ENCODE results near the gene GKN2. TPM values are rescaled to one million over a fixed set of nuclear protein-coding genes. Genes with fewer than 3 reads are reported as not detected.

The GKN2 gene
- total and polyA plus RNA-seq, 2 of the 13 experiments (the other 11 are each of a cell fraction or from before 2014, with no cell fraction given) = not detected

DNA sequence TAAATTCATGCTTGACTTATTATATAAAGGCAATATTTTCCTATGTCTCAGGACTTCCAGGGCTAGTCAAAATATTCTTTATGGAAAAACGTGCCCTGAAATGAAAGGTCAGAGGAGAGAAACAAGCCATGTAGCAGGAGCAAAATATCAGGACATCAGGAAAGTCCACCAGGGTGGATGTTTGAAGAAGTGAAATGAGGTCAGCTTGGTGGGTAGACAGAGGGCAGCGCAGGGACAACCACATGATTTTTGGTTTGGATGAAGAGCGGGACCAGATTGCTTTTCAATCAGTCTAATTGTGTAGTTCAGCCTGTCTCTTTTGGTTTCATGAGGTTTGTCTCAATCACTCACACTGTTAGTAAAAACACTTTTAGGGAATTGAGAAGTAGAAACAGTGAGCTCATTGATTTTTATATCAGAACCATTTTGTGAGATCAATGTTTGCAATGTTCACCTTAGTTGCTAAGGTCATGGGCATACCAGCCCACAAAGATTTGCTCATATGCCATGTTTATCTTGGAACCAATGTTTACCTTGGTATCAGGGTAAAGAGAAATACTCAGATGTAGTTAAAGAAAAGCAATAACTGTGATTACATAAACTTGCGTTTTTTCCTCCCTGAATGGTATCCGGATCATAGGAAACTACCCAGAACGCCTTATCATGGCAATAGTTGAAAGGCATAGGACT is 32.1 kb downstream of the GKN2 start:
- H3K4me1 ChIP-seq (ENCODE audit: insufficient read depth, low read length) = peaks cover 9% of the 10 kb centered on the region; the same call in 1 of the 2 replicates
- BruUV-seq (replicated peaks) = no TSS peak
- H3K27me3 ChIP-seq (ENCODE audit: control insufficient read depth in 1 of 2, insufficient read depth in 2 of 2, low read length in 2 of 2) = peaks cover 2 to 13% of the 10 kb centered on the region in 2 experiments; a peak in 2 of 5 replicates
- no peak overlapping the region for H3K4me2 ChIP-seq (ENCODE audit: low read depth, low read length)
- DNase-seq (ENCODE audit: low spot score) (peak; percentile 31), FAIRE-seq (no peak), ATAC-seq (no peak)
- WGBS (ENCODE audit: low lambda C conversion rate) = 25% methylated on average over 6 of the region's 6 CpGs
- H3K36me3 ChIP-seq (replicated peaks in 1 of 2; ENCODE audit: control insufficient read depth in 1 of 2, insufficient read depth in 2 of 2, low read length in 2 of 2) = no peaks in the 10 kb centered on the region
- H4K20me1 ChIP-seq (ENCODE audit: insufficient read depth, low read length) = no peaks in the 10 kb centered on the region
- ChIA-PET POLR2A (no interaction called here), CTCF (ENCODE audit: low intra/inter-chr PET ratio, low total read pairs) (no interaction called here)
- in situ Hi-C loops (cut with HindIII; ENCODE audit: extremely low pct_ligation_motif_present, low pct_unique_long_range_greater_than_20kb) = loop anchor here (5.0 to 10.0 kb wide), 2 partner anchors 213 to 456 kb away; partner anchors contain the start of genes APLF and FBXO48
- H3K9me3 ChIP-seq (ENCODE audit: low read length) = no peaks in the 10 kb centered on the region
- H3K9ac ChIP-seq (ENCODE audit: insufficient read depth, low read depth, low read length) = no peak overlapping the region
- H3K27ac ChIP-seq (ENCODE audit: extremely low read length, insufficient read depth, low read length) = no peak overlapping the region
- H3K4me3 ChIP-seq (replicated peaks in 1 of 3; ENCODE audit: insufficient read depth in 1 of 3, low read depth in 2 of 3, low read length in 3 of 3) = no peak overlapping the region
- intact Hi-C loops (cut with micrococcal nuclease; ENCODE audit: unreplicated experiment) = no loop called here
- H3K79me2 ChIP-seq (ENCODE audit: insufficient read depth, low read length) = no peaks in the 10 kb centered on the region
- no peak overlapping the region for H2AFZ ChIP-seq (ENCODE audit: low read length)
- TF ChIP-seq BRD4 (CRISPR knock-in tag; IDR thresholded peaks at IDR 0.05) = no peak
- TF ChIP-seq FOXA3 (CRISPR knock-in tag; IDR thresholded peaks at IDR 0.05) = 0 out of 2 replicates have a peak, but pooled peaks have one; percentile 16
- no peak for TF ChIP-seq YEATS4 (CRISPR knock-in tag; IDR thresholded peaks at IDR 0.05; ENCODE audit: borderline replicate concordance)
- TF ChIP-seq ZFP36 (IDR thresholded peaks at IDR 0.05; ENCODE audit: borderline replicate concordance, low read depth, low read length, partially characterized antibody) = no peak
- TF ChIP-seq, protein P1, sequence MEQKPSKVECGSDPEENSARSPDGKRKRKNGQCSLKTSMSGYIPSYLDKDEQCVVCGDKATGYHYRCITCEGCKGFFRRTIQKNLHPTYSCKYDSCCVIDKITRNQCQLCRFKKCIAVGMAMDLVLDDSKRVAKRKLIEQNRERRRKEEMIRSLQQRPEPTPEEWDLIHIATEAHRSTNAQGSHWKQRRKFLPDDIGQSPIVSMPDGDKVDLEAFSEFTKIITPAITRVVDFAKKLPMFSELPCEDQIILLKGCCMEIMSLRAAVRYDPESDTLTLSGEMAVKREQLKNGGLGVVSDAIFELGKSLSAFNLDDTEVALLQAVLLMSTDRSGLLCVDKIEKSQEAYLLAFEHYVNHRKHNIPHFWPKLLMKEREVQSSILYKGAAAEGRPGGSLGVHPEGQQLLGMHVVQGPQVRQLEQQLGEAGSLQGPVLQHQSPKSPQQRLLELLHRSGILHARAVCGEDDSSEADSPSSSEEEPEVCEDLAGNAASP (CRISPR knock-in tag; IDR thresholded peaks at IDR 0.05; ENCODE audit: borderline replicate concordance) = 0 out of 2 replicates have a peak, but pooled peaks have one; percentile 35
- no peak for TF ChIP-seq DR1 (CRISPR knock-in tag; IDR thresholded peaks at IDR 0.05)
- TF ChIP-seq ZNF101 (CRISPR knock-in tag; IDR thresholded peaks at IDR 0.05; ENCODE audit: borderline replicate concordance, low read depth) = no peak
- no peak for TF ChIP-seq SNAI1 (CRISPR knock-in tag; IDR thresholded peaks at IDR 0.05; ENCODE audit: borderline replicate concordance)
- no peak for TF ChIP-seq ZNF34 (CRISPR knock-in tag; IDR thresholded peaks at IDR 0.05; ENCODE audit: borderline replicate concordance)
- no peak for TF ChIP-seq ATF2 (CRISPR knock-in tag; IDR thresholded peaks at IDR 0.05)
- no peak for TF ChIP-seq SMARCE1 (IDR thresholded peaks at IDR 0.05; ENCODE audit: borderline replicate concordance)
- no peak for TF ChIP-seq ZNF343 (CRISPR knock-in tag; IDR thresholded peaks at IDR 0.05)
- TF ChIP-seq ZNF230 (CRISPR knock-in tag; IDR thresholded peaks at IDR 0.05) = no peak
- TF ChIP-seq MIER2 (CRISPR knock-in tag; IDR thresholded peaks at IDR 0.05) = no peak
- no peak for TF ChIP-seq FOXO1 (CRISPR knock-in tag; IDR thresholded peaks at IDR 0.05)
- TF ChIP-seq KLF13 (CRISPR knock-in tag; IDR thresholded peaks at IDR 0.05) = no peak
- TF ChIP-seq MXI1 (IDR thresholded peaks at IDR 0.05; ENCODE audit: borderline replicate concordance, low read depth, low read length) = no peak
- TF ChIP-seq KAT2B (IDR thresholded peaks at IDR 0.05; ENCODE audit: borderline replicate concordance, low read depth, low read length) = 0 out of 2 replicates have a peak, but pooled peaks have one; percentile 14
- TF ChIP-seq RNF2 (conservative IDR thresholded peaks at IDR 0.05; ENCODE audit: low read depth) = no peak
- no peak for TF ChIP-seq BHLHE40 (IDR thresholded peaks at IDR 0.05; ENCODE audit: low read length)
- TF ChIP-seq ZEB1 (IDR thresholded peaks at IDR 0.05; ENCODE audit: insufficient replicate concordance, low read depth) = no peak
- no peak for TF ChIP-seq CREB1 (IDR thresholded peaks at IDR 0.05)
- TF ChIP-seq CREB1 (CRISPR knock-in tag; IDR thresholded peaks at IDR 0.05) = no peak
- no peak for TF ChIP-seq TBP (CRISPR knock-in tag; IDR thresholded peaks at IDR 0.05)
- no peak for TF ChIP-seq ZNF777 (CRISPR knock-in tag; IDR thresholded peaks at IDR 0.05)
- no peak for TF ChIP-seq ZNF720 (CRISPR knock-in tag; IDR thresholded peaks at IDR 0.05)
- TF ChIP-seq SP5 (CRISPR knock-in tag; IDR thresholded peaks at IDR 0.05; ENCODE audit: borderline replicate concordance, low read depth) = no peak
